GM21737 (cell line): Measurements from ENCODE around the gene MED19.
"Not testable (repeated sequence)": the region's sequence is repeated elsewhere in the genome, so short reads cannot be mapped to it uniquely, and the experiment has no call there.

ENCODE experiments used
- ATAC-seq: cut with Tn5 transposase; IDR thresholded peaks from one replicate; pipeline ENCODE4 v1.9.1; 2021; ENCODE audit warnings: mild to moderate bottlenecking, moderate library complexity; ENCODE audit not compliant: unreplicated experiment

Gene MED19

GRCh38 chr11:57705432-57705831 is 6.6 kb downstream of the MED19 start:
- not testable (repeated sequence) for ATAC-seq

- no peak for ATAC-seq
Measured at GRCh38 chr11:57704932-57705331, 7.1 kb downstream of the MED19 start.

- ATAC-seq: no peak
Measured at GRCh38 chr11:57703341-57703740, 8.7 kb downstream of the MED19 start.

GRCh38 chr11:57700425-57700824 is 11.6 kb downstream of the MED19 start:
- no peak for ATAC-seq

- ATAC-seq: no peak
Measured at GRCh38 chr11:57699813-57700212, 12.2 kb downstream of the MED19 start.

DNA sequence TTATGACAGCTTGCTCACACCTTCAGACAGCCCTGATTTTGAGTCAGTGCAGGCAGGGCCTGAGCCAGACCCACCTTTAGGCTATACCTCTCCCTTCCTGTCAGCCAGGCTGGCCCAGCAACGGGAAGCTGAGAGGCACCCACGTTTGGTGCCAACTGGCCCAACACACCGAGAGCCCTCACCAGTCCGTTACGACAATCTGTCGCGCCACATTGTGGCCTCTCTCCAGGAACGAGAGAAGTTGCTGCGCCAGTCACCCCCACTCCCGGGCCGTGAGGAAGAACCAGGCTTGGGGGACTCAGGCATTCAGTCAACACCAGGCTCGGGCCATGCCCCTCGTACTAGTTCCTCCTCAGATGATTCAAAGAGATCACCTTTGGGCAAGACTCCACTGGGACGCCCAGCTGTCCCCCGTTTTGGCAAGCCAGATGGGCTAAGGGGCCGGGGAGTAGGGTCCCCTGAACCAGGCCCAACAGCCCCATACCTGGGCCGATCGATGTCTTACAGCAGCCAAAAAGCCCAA is 13.1 kb downstream of the MED19 start:
- no peak for ATAC-seq

GRCh38 chr11:57690474-57690873 is 21.5 kb downstream of the MED19 start:
- ATAC-seq: not testable (repeated sequence)

DNA sequence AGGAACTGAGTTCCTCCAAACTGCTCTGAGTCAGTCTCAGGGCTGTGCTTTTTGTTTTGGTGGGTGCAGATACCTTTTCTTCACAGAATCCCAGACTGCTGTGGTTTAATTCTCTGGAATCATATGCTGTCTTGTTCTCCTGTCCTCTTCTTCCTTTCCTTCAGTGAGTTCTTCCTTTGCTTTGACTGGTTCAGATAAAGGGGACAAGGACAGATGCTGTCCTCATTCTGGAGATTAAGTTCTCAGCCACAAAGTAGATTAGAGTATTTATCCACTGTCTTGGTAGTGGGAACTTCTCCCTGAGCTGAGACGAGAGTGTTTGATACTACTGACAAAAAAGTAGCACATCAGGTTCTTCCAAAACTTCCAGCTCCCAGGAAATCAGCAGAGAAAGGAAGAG is 30.8 kb downstream of the MED19 start:
- no peak for ATAC-seq

GRCh38 chr11:57680552-57680874 is 31.5 kb downstream of the MED19 start:
- no peak for ATAC-seq

GRCh38 chr11:57679396-57679795 is 32.6 kb downstream of the MED19 start:
- no peak for ATAC-seq

GRCh38 chr11:57675176-57675941 is 36.7 kb downstream of the MED19 start:
- ATAC-seq: no peak

DNA sequence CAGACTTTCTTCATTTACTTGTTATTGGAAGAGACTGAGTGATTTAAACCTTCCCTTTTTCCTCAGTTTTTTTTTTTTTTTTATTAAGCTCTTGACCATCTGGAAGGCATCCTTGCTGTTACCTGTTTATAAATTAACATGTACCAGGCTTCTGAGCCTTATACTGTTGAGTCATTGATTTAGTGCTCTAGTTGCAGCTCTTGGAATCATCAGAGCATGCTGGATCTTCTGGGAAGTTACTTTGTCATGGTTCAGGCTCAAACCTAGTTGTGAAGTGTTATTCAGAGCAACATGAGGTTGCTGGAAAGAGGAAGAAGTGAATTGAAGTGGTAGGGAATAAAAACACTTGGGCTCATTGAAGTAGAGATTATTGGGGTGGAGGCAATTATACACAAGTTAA is 37.8 kb downstream of the MED19 start:
- no peak for ATAC-seq

DNA sequence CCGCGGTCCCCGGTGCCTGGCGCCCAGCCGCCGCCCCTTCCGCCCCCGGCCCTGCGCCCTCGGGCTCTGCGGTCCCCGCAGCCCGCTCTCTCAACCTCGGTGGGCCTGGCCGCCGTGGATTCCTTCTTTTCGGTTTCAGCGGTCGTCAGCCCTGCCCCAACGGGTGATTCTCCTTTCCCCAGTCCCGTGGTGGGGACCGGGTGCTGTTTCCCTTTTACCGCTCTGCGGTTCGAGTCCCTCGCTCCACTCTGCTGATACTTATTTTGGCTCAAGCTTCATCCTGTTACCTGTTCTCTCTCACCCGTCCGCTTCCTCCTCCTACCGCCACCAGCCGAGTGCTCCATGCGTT is 43.6 kb downstream of the MED19 start:
- ATAC-seq: peak; percentile 13

GRCh38 chr11:57667736-57668433 is 44.1 kb downstream of the MED19 start, which contains the start of gene ZDHHC5:
TSS of gene ZDHHC5 (plus strand) at chr11:57668114. CDS start at chr11:57673091, 4,977 bp downstream.
- ATAC-seq: peak; percentile 76

GRCh38 chr11:57667117-57667735 is 44.8 kb downstream of the MED19 start:
- peak; percentile 58 for ATAC-seq

DNA sequence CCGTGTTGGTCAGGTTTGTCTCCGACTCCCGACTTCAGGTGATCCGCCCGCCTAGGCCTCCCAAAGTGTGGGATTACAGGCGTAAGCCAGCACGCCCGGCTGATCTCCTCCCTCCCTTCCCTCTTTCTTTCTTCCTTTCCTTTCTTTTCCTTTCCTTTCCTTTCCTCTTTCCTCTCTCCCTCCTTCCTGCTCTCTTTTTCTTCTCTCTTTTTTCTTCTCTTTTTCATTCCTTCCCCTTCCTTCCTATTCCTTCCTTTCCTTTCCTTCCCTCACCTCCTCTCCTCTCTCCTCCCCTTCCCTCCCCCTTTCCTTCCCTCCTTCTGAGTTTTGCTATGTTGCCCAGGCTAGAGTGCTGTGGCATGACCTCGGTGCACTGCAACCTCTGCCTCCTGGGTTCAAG is 48.0 kb downstream of the MED19 start:
- no peak for ATAC-seq

- ATAC-seq: no peak
Measured at GRCh38 chr11:57662893-57663292, 49.1 kb downstream of the MED19 start.

DNA sequence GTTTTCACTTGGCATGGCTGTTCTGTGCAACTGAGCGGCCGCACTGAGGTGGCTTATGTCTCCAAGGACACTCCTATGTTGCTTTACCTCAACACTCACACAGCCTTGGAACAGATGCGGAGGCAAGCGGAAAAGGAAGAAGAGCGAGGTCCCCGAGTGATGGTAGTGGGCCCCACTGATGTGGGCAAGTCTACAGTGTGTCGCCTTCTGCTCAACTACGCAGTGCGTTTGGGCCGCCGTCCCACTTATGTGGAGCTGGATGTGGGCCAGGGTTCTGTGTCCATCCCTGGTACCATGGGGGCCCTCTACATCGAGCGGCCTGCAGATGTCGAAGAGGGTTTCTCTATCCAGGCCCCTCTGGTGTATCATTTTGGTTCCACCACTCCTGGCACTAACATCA is 52.3 kb downstream of the MED19 start:
- ATAC-seq: no peak

DNA sequence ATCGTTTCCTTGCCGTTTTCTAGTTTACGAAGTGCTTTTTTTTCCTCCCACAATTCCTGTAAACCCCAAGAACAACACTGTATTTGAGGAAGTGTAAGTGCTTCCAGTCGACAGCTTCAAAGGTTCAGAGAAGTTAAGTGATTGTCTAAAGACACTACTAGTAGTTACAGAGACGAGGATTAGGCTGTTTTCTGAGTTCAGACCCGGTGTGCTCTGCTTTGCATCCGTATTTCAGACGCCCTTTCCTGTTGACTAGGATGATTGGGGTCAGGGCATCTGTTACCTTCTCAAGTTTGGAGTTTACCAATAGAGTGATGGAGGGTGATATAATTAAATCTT is 54.0 kb downstream of the MED19 start:
- ATAC-seq: no peak

DNA sequence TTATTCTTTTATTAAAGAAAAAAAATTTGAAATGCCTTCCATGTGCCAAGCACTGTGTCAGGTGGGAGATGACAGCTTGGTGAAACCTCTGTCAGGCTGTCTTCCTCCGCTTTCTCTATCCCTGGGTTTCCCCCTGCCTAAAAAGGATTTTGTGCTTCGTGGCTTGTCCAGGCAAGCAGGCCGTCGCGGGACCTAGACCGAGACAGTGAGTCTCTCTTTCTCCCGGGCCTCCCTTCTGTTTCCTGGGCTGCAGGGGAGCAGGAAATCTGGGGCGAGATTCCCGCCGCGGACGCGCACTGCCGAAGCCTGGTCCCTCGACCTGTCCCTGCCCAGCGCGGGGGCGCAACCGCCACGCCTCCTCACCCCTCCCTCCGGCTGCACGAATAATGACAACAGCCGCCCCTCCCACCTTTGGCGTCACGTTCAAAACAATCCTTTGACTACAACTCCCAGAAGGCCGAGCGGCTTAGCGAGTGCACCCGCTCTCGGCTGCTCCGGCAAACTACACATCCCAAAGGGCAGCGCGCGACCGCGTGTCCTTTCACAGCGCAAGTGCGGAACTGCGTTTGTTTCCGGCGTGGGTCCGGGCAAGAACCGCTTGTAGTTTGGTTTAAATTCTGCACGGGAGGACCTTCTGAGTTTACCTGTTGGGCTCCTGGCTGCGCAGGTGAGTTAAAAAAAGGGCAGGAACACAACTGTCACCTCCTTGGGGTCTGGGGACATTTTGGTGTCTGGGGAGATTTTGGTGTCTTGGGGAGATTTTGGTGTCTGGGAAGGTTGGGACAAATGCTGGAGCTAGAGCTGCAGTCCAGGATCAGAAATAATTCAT is 54.6 kb downstream of the MED19 start, which contains the start of gene CLP1:
TSS of gene CLP1 (plus strand) at position 569 of the 829 bp plus-strand sequence. CDS start 1,715 bp downstream, outside the sequence.
- ATAC-seq: peak; percentile 93

DNA sequence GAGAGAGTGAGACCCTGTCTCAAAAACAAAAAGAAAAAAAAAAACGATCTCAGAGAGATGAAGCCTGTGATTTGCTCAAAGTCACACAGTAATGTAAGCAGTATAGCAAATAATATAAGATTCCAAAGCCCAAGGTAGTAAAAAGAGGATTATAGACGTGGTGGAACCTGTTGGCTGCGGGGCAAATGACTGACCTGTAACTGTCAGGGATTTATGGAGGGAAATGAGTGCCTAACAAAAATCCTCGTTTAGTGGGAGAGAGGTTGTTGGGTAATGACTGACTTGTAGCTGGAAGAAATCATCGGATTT is 55.2 kb downstream of the MED19 start:
- no peak for ATAC-seq
